Measurements from ENCODE around the gene LPIN3.

LPIN3 gene

DNA sequence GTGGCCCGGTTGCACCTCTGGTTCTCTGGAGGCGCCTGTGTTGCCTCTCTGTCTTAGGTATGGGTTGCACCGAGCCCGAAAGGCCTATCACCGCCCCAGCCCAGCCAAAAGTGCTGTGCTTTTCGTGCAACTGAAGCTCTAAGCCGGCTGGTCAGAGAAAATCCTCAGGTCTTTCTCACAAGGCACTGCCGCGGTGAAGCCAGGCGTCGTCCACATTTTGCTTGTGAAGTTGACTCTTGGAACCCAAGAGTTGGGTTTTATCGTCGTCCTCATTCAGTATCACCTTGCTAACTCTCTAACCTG, 26.7 kb downstream of the LPIN3 start:
- no peak for DNase-seq

DNA sequence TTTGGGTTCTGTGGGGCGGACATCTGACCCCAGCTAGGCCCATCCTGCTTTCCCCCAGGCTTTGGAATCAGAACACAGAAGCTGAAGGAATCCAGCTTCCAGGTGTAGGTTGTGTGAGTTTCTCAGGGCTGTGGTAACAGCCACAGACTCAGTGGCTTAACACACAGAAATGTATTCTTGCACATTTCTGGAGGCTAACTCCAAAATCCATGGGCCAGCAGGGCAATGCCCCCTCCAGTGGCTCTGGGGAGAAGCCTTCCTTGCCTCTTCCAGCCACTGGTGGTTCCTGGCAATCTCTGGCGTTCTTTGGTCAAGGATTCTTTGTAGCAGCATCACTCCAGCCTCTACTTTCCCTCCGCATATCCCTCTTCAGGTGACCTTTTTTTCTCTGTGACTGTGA, 27.3 kb downstream of the LPIN3 start:
- no peak for DNase-seq

DNA sequence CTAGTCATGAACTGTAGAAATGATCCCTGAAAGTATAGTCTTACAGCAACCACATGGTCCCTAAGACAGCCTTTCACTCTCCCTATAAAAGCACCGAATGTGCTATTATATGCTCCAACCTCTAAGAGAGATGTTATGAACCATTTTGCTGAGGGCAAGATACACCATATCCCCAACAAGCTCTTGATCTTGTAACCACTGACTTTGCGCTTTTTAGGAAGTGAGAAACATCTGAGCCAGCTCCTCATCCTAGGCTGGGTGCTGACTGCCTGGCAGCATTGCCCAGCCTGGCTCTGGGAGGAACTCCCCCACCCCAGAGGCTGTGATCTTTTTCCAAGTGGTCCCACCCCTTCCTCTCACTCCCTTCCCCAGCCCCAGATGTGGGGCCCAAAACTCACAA, 29.1 kb downstream of the LPIN3 start:
- DNase-seq = no peak

DNA sequence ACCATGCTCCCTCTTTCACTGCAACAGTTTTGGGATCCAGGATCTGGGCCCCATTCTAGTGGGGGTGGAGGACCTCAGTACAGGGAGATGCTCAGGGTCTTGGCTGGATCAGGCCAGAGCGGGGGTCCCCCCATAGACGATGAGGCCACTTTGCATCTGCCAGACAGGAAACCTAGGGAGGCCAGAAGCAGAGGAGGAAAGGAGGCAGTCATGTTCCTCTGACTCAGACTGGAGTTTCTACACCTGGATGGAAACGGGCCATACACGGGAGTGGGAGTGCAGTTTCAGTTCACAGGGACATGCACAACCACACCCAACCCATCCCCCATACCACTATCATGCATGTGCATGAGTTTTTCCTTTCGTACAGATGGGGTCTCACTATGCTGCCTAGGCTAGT, 29.6 kb downstream of the LPIN3 start:
- no peak for DNase-seq

DNA sequence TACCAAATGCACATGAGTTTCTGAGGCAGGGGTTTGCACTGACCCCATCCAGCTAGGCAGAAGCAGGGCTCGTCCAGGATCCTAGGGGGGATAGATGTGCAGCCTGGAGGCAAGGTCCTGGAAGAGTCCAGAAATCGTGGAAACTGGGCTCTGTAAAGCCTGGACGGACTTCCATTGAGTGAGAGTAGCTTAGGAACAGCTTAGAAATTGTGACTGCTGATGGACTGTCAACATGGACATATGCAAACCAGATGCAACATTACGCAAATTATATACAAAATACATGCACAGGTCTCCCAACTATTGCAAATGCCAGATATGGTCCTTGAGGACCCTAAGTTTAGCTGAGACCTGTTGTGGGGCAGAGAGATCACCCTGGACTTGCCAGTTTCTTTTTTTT, 30.8 kb downstream of the LPIN3 start:
- no peak for DNase-seq

DNA sequence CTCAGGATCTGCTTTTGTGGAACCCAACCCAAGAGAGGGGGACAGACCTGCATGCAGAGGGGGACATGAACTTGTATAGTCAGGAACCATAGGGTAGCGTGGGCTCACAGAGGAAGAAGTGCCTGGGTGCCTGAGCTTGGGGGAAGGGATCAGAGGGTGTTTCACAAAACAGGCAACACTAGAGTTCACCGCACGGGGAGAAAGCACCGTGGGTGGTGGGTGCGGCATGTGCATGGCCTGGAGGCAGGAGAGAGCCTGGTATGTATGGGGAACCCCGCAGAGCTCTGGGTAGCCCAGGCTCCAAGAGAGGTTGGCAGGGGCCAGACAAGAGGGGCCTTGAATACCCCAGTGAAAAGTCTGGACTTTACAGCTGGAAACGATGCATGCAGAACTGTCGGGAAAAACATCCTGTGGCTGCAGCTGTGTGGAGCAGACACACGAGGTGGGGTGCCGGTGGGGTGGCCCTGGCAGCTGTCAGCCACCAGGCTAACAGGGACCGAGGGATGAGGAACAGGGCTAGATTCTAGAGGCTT, 32.7 kb downstream of the LPIN3 start:
- DNase-seq = no peak

DNA sequence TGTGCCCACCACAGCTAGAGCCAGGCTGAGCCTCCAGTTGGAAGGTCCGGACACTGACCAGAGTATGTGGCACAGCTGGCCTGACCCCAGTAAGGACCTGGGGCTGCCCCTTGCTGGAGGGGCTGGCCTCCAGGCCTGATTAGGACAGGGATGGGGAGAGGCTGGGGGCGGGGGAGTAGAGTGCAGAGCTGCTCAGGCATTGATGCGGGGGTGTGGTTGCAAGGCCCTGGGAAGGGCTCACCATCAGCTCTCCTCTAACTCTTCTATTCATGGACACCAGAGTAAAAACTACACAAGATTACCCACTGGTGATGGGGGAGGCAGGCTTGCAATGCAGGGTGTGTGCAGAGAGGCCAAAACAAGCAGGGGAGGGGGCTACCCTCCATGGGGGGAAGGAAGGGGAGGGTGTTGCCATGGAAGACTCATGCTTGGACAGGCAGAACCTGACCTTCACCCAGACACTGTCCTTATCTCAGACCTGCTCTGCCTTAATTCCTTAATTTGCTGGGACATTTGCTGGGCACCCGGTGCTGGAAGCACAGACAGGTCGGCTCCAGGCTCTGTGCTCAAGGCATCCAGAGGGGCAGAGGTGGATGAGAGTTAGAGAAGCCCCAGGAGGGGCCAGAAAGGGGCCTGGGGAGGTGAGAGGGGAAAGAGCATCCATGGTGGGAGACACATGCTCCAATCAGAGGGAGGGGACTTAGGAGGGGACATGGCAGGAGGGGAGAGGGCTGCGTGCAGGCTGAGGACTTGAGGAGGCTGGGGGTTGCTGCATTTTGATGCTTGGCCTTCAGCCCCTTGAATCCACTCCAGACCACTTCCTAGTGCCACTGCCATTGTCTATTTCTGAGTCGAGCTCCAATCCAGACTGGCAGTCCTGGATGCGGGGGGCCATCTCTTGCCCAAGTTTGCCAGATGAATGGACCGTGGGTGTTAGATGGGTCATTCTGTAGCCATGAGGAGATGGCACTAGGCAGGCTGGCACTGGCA, 33.6 kb downstream of the LPIN3 start:
- DNase-seq = no peak

DNA sequence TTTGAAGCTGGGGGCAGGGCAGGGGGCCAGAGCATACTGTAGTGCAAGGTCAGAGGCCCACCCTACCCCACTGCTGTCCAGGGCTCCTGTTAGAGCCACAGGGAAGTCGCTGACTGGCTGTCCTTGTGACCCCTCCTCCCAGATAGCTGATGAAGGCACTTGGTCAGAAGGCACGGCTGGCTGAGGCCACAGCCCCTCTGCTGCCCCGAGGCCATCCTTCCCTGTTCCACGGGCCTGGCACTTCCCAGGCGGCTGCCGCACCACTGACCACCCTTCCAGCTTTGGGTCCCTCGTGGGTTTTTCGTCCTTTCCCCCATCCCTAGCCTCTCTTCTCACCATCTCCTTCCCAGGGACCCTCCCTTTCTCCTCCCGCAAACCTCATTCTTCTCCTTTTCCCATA, 35.2 kb downstream of the LPIN3 start:
- no peak for DNase-seq

DNA sequence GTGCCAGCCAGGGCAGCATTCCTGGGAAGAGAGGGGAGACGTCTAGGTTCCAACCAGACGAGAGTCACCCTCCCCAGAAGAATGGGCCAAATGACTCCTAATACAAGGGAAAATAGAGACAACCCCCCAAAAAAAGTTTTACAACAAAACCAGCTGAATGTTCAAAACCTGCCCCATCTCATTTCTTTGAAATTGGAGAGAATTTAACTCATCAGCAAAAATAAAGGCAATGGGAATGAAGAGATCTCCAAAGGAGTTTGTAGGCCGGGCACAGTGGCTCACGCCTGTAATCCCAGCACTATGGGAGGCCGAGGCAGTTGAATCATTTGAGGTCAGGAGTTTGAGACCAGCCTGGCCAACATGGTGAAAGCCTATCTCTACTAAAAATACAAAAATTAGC, 35.7 kb downstream of the LPIN3 start:
- no peak for DNase-seq

DNA sequence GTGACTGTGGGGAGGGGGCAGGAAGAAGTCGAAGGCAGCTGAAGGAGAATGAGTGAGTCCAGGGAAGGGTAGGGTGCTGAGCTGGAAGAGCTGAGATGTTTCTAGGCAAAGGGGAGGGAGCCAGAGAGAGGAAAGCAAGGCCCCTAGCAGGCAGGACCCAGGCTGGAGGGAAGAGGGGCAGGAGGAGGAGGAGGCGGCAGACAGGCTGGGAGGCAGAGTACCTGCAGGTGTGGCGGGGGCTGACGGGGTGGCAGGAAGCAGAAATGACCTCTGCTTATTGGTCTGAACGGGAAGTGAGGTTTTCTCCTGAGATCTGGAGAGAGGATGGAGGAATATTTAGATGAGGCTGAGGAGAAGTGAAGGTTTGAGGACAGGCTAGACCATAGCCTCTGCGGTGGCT, 36.7 kb downstream of the LPIN3 start:
- no peak for DNase-seq

DNA sequence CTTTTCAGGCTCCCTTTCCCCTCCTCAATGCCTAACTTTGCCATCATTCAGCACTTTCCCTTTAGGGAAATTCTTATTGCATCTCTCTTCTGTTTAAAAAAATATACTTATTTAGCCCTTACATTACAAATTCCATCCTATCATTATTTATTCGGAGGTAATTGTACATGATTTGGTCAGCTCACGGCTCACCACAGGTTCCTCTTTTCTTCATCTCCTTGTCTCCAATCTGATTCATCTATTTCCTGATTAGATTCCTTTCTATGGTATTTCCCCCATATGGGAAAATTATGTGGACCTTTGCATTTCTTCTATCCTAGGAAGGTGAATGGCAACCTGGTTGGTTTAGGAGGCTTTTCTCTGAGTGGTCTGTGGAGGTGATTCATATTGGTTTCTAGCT, 38.9 kb downstream of the LPIN3 start:
- no peak for DNase-seq

DNA sequence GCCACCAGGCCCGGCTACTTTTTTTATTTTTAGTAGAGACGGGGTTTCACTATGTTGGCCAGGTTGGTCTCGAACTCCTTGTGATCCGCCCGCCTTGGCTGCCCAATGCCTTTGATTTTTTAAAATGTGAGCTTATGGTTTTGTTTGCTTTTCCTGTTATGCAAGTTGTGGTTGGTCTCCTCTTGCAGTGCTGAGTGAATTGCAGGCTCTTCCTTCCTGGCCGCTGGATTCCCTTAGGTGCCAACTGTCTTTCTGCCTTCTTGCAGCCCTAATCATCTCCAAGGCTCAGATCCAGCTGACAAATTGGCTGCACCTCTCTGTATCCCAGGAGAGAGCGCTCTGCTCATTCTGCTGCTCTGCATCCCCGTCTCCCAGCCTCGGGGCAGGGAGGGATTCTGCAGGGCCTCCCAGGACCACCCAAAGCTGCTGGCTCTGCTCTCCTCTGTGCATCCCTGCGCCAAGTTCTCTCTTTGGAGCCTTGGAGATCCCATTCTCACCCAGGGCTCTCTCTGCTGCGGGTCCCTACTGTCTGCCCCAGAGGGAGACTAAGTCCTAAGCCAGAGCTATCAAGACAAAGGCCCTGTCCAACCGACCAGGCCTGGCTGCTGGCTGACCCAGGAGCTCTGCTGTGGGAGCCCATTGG, 40.1 kb downstream of the LPIN3 start:
- DNase-seq = no peak

DNA sequence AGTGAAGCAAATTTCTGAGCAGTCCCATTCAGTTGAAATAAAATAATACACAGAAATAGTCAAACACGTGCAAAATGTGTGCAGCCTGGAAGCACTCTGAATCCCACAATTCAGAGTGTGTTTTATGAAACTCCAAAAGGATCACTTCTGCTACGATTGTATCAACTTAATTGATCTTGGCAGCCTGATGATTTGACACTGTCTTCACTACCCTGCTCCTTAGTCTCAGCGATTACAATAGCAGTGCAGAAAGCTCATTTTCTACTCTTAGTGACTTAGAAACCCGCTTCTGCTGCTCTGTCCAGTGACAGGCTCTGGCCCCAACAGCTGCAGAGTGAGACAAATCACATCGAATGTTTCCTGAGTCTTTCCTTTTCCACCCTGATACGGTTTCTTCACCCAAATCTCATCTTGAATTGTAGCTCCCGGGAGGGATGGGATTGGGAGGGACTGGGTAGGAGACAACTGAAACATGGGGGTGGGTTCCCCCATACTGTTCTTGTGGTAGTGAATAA, 42.2 kb downstream of the LPIN3 start:
- DNase-seq = no peak

DNA sequence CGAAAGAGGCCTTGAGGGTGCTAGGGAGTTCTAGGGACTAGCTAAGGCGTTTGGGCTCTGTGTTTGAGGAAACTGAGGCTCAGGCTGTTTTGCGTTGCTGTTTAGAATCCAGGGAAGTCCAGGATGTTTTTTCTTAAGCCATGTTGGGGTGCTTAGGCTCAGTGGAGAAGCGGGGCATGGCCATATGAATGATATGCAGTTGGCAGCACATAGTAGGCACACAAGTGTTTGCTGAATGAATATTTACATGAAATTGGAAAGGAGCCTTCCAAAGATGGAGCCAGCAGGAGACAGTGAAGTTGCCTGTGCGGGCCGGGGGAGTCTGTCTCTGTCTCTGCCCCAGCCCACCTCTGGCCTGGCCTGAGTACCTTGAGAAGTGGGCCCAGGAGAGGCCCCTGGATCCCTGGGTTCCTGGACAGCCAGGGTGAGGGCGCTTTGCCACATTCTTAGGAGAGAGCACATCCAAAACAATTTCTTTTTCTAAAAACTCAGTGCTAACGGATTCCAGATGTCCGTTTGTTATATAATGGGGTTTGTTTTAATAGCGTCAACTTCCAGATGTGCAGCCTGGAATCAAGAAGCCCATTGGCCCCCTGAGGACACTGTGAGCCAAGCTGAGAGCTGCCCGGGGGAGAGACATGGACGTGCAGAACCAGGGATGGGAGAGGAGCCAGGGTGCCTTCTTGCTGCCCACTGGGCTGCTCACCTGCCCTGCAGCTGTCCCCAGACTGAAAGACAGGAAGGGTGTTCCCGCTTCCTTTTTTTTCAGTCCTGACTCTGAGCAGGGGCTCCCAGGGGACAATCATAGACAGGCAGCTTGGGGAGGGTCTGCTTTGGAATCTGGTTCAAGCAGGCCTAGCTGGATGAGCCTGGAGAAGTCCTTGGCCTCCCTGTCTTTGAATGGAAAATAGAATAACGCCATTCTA, 46.1 kb downstream of the LPIN3 start:
- no peak for DNase-seq

DNA sequence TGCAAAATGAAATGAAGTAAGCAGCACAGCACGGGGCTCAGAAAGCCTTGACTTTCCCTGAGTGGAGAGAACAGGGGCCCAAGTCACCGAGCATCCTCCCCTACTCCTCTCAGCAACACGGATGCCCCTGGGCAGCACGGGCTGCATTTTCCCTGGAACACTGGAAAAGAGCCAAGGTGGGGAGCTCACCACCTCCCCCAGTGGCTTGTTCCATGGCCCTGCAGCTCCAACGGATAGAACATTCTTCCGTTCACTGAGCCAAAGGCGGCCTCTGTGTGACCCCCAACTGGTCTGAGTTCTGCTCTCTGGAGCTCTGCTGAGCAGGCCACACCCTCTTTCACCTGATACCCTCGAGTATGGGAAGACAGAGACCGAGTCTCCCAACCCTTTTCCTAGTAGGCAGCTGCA, 46.8 kb downstream of the LPIN3 start:
- no peak for DNase-seq

DNA sequence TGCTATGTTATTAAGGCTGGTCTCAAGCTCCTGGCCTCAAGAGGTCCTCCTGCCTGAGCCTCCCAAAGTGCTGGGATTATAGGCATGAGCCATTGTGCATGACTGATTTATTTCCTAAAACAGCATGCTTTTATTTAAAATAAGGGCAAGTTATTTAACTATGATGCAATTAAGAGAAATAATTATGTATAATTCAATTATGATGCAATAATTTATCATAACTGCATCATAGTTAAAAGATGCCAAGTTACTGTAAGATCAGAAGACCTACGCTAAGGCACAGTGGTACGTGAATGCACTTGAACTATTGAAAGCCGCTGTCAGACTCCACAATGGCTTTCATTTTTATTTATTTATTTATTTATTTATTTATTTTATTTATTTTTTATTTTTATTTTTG, 50.3 kb downstream of the LPIN3 start:
- DNase-seq = no peak

DNA sequence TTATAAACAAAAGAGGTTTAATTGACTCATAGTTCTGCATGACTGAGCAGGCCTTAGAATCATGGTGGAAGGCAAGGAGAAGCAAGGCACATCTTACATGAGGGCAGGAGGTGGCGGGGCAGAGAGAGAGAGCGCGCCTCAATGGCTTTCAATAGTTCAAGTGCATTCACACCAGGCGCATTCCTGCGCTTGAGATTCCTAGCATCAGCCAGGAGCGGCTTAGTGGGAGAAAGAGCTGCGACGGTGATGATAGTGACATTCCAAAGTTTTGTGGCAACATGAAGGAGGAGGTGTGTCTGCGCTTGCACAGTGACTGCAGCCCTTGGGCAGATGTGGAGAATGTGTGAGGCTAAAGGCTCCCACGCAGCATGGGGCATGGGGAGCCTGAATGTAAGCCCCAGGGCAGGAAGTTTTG, 51.0 kb downstream of the LPIN3 start:
- DNase-seq = no peak

DNA sequence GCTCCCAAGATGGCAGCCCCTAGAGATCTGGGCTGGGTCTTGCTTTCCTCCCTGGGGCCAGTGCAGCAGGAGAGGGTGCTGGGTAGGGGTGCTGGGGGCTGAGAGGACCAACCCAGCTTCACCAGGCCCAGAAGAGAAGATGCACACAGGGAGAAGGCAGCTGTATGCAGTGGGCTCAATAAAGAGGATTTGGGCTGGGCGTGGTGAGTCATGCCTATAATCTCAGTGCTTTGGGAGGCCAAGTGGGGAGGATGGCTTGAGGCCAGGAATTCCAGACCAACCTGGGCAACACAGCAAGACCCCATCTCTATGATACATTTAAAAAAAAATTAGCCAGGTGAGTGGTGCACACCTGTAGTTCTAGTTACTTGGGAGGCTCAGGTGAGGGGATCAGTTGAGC, 51.7 kb downstream of the LPIN3 start:
- DNase-seq = no peak

DNA sequence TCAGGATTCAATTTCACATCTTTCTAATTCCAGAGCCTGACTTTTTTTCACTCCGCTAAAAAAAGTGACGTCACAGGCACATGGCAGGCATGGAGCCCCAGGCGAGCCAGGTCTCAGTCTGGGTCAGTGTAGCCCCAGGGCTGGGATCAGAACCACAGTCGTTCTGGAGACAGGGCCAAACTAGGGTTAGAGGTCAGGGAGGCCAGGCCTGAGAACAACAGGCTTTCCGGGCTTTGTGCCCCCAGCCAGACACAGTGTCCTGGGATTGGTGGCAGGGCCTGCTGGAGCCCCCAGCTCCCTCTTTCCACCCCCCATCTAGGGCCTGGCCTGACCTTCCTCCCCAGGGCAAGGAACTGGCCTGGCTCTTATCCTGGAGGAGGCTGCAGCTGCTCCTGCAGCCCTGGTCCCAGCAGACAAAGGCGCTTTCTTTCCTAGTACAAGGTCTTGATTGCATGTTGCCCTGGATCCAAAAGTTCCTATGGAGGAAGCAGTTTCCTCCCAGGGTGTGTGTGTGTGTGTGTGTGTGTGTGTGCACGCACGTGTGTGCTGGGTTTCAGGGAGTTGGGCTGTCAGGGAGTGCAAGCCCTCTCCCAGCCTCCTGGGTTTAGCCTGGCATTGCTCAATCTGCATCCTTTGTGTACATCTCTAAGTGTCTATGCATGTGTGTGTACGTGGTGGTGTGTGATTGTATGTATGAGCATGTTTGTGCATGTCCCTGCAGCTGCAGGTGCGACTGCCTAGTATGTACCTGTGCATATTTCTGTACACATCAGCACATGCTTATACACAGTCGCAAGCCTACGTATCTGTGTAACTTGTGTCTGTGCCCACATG, 52.5 kb downstream of the LPIN3 start:
- no peak for DNase-seq

DNA sequence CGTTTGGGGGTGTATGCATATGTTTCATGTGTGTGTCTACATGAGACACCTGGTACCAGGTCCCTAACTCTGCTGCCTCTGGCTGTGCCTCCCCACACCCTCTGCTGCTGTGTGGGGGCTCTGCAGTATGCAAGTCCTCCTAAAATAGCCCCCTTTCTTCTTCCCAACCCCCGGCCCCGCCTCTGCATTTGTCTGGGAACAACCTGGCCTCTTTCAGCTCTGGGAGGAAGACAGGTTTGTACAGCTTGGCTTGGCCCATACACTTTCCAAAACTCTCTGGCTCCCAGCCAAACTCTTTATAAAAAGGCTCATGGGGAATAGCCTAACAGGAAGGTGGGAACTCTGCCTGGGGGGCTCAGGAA, 53.1 kb downstream of the LPIN3 start:
- DNase-seq = no peak

DNA sequence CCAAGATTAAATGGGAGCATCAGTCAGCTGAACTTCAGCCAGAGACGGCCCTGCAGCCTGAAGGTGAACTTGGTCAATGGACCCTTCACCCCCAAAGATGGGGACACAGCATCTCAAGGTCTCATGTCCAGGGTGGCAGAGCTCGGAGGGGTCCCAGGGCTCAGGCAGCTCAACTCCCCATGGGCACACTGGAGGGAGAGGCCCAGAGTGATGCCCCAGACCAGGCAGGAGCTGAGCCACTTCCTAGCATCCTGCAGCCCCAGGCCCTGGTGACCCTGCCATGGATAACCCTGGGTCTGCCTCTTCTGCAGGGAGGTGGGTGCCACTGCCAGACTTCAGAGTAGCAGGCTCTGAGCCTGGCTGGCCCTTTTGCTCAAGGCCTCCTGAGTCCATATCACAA, 53.5 kb downstream of the LPIN3 start:
- no peak for DNase-seq

All from stimulated activated CD4-positive, alpha-beta T cell treated with anti-CD3 and anti-CD28 coated beads, Interleukin-4, amount 100 ng/mL, for 24 hours (primary cell).